A549 (cell line): ENCODE measurements around the gene UNC13C. TPM values are rescaled to one million over a fixed set of nuclear protein-coding genes. Genes with fewer than 3 reads are reported as not detected.

Experiments used
- ATAC-seq, 2 experiments: fragments of 200-7000 bp in 1 of 2; fragments of >200 bp in 1 of 2; cut with Nextera tagmentation in 1 of 2; cut with Tn5 transposase in 1 of 2; 3 replicates each; pipeline versions ENCODE4 v1.8.0 to v1.9.1; 2018 to 2020; ENCODE audit warnings: mild to moderate bottlenecking in 1 of 2, moderate library complexity in 1 of 2
- CTCF ChIA-PET: fragments of 300-600 bp; sonication (Branson Sonifier 250); formaldehyde crosslinking; extraction: SDS; loops from one replicate; lab custom pipeline; 2021; ENCODE audit warnings: antibody characterized with exemption, inconsistent platforms; lab: Yijun Ruan, JAX
- POLR2A ChIA-PET: fragments of 350-600 bp; formaldehyde crosslinking; extraction: SDS; loops from one replicate; lab custom pipeline; 2021; ENCODE audit warnings: antibody characterized with exemption, inconsistent platforms; lab: Yijun Ruan, JAX
- DNase-seq, 2 experiments: peaks; one replicate each; pipeline versions ENCODE4 v3.0.0 to v3.0.0-alpha.2; 2011 to 2016; ENCODE audit warnings: low read depth in 1 of 2, low spot score in 1 of 2
- FAIRE-seq: peaks from 2 replicates; lab custom pipeline; 2011; peaks lifted over from hg19 to GRCh38; lab: Jason Lieb, UNC
- H3K27ac ChIP-seq, 2 experiments: fragments of >200 bp; sonication (Bioruptor Twin); formaldehyde crosslinking; 3 replicates each; pipeline ENCODE4 v1.5.1; 2016 to 2017
- H3K4me1 ChIP-seq: fragments of >200 bp; sonication (Bioruptor Twin); formaldehyde crosslinking; 3 replicates; pipeline ENCODE4 v1.6.1; 2016
- H3K4me2 ChIP-seq: fragments of >200 bp; sonication (Bioruptor Twin); formaldehyde crosslinking; 3 replicates; pipeline ENCODE4 v1.6.1; 2016
- H3K4me3 ChIP-seq: fragments of >200 bp; sonication (Bioruptor Twin); formaldehyde crosslinking; 3 replicates; pipeline ENCODE4 v1.5.1; 2016
- H3K9me3 ChIP-seq: fragments of >200 bp; sonication (Bioruptor Twin); formaldehyde crosslinking; 3 replicates; pipeline ENCODE4 v1.6.1; 2016
- CBX2 ChIP-seq: fragments of 200-600 bp; sonication (generic); IDR thresholded peaks from 2 replicates; pipeline ENCODE4 v1.6.1; 2016; ENCODE audit warnings: low read depth, mild to moderate bottlenecking, borderline replicate concordance
- CBX8 ChIP-seq: fragments of 200-600 bp; sonication (generic); IDR thresholded peaks from 2 replicates; pipeline ENCODE4 v1.6.1; 2016
- FOSB ChIP-seq: fragments of 250-450 bp; sonication (Bioruptor Pico); IDR thresholded peaks from 2 replicates; pipeline ENCODE4 v1.5.0; 2020; ENCODE audit warnings: mild to moderate bottlenecking, moderate library complexity
- FOXS1 ChIP-seq: fragments of 250-450 bp; sonication (Bioruptor Pico); IDR thresholded peaks from 2 replicates; pipeline ENCODE4 v1.5.0; 2020; ENCODE audit warnings: mild to moderate bottlenecking, moderate library complexity
- HOXA7 ChIP-seq: fragments of 250-450 bp; sonication (Bioruptor Pico); IDR thresholded peaks from 2 replicates; pipeline ENCODE4 v1.5.0; 2020; ENCODE audit warnings: mild to moderate bottlenecking, moderate library complexity
- HOXB5 ChIP-seq: fragments of 250-450 bp; sonication (Bioruptor Pico); IDR thresholded peaks from 2 replicates; pipeline ENCODE4 v1.5.0; 2020; ENCODE audit warnings: mild to moderate bottlenecking, moderate library complexity
- JUNB ChIP-seq: fragments of >200 bp; sonication (Bioruptor Twin); formaldehyde crosslinking; IDR thresholded peaks from 2 replicates; pipeline ENCODE4 v1.6.1; 2016
- KDM5A ChIP-seq: fragments of 200-600 bp; sonication (generic); IDR thresholded peaks from 2 replicates; pipeline ENCODE4 v1.6.1; 2016; ENCODE audit warnings: antibody characterized with exemption, mild to moderate bottlenecking
- MAFK ChIP-seq: fragments of 450-650 bp; IDR thresholded peaks from 2 replicates; pipeline ENCODE4 v1.6.1; 2014; ENCODE audit not compliant: partially characterized antibody
- MAZ ChIP-seq: fragments of 150-350 bp; IDR thresholded peaks from 2 replicates; pipeline ENCODE4 v1.6.1; 2014; ENCODE audit warnings: antibody characterized with exemption, low read depth, low read length, borderline replicate concordance
- NPAS2 ChIP-seq: fragments of 250-450 bp; sonication (Bioruptor Pico); IDR thresholded peaks from 2 replicates; pipeline ENCODE4 v1.8.0; 2022; ENCODE audit warnings: mild to moderate bottlenecking, moderate library complexity, borderline replicate concordance
- PHF8 ChIP-seq: fragments of 200-600 bp; sonication (generic); IDR thresholded peaks from 2 replicates; pipeline ENCODE4 v1.6.1; 2016; ENCODE audit warnings: low read depth, mild to moderate bottlenecking, antibody characterized with exemption, moderate library complexity, borderline replicate concordance
- RAD21 ChIP-seq, 2 experiments: fragments of >200 bp in 1 of 2; sonication (Bioruptor Twin) in 1 of 2; formaldehyde crosslinking in 1 of 2; IDR thresholded peaks in 1 of 2; conservative IDR thresholded peaks in 1 of 2; 2 replicates in 1 of 2; 3 replicates in 1 of 2; pipeline ENCODE4 v1.6.1; 2012 to 2018; ENCODE audit warnings: inconsistent platforms in 1 of 2
- RARB ChIP-seq: fragments of 250-450 bp; sonication (Bioruptor Pico); IDR thresholded peaks from 2 replicates; pipeline ENCODE4 v1.8.0; 2021; ENCODE audit warnings: mild to moderate bottlenecking, moderate library complexity
- RCOR1 ChIP-seq: fragments of 150-350 bp; IDR thresholded peaks from 2 replicates; pipeline ENCODE4 v1.6.1; 2014; ENCODE audit warnings: antibody characterized with exemption, low read length, low read depth
- WGBS: methylation state at CpG from one replicate; pipeline ENCODE4 v1.1.6; 2017; ENCODE audit errors: missing lambda C conversion rate; 5-methylcytosine and 5-hydroxymethylcytosine counted together
- polyA plus RNA-seq, 4 experiments: library from polyadenylated mRNA; depleted of rRNA in 3 of 4; stranded (reverse); fragments of >200 nt; fragmentation: RNase III in 1 of 4; extraction: RNeasy Plus Mini Kit Qiagen cat#74134 plus additional on column Dnase treatment in 1 of 4; gene quantifications; 2 replicates in 3 of 4; 3 replicates in 1 of 4; pipeline ENCODE4 v1.2.3, GENCODE V29; 2011 to 2017
- TF ChIP-seq, protein P1 (sequence below): IDR thresholded peaks from 2 replicates; pipeline ENCODE4 v1.6.1; 2012
- TF ChIP-seq, protein P2 (sequence below): fragments of 200-600 bp; sonication (generic); IDR thresholded peaks from 2 replicates; pipeline ENCODE4 v1.6.1; 2016; ENCODE audit warnings: antibody characterized with exemption, mild to moderate bottlenecking, moderate library complexity
- TF ChIP-seq, protein P3 (sequence below): fragments of >200 bp; sonication (Bioruptor Twin); formaldehyde crosslinking; IDR thresholded peaks from 3 replicates; pipeline ENCODE4 v1.6.1; 2016

The UNC13C gene
- polyA plus RNA-seq, 2 of the 4 experiments (the other 2 are of a cell fraction) = 0.01 to 0.04 TPM

DNA sequence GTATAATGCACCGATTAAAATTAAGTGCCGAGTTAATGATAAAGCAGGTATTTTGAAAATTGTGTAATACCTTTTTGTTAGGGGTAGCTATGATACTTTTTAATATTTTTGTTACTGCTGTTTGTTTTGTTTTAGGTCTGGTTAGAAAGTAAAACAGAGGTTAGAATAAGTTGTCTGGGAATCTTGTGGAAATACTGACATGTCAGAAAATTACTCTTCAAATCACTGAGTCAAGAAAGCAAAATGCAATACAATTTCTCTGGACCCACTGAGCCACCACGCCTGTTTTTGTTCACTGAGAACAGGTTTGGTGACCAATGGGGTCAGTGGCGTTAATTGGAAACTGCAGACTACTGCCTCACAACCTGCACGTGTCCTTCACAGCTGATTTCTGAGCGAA lies 601.6 kb downstream of the UNC13C start:
- DNase-seq (no peak), ATAC-seq (no peak), FAIRE-seq (no peak)
- POLR2A ChIA-PET = no interaction called here
- no peaks in the 10 kb centered on the region for H3K9me3 ChIP-seq
- H3K4me1 ChIP-seq = no peaks in the 10 kb centered on the region
- H3K4me2 ChIP-seq = no peak overlapping the region
- no peak overlapping the region for H3K27ac ChIP-seq
- WGBS = 31% methylated on average over 6 of the region's 6 CpGs
- TF ChIP-seq HOXA7 (CRISPR knock-in tag) (no peak), MAFK (peak; percentile 76)
- TF ChIP-seq, all 56 proteins: peak for 1
- no peak overlapping the region for H3K4me3 ChIP-seq
- CTCF ChIA-PET = no interaction called here

DNA sequence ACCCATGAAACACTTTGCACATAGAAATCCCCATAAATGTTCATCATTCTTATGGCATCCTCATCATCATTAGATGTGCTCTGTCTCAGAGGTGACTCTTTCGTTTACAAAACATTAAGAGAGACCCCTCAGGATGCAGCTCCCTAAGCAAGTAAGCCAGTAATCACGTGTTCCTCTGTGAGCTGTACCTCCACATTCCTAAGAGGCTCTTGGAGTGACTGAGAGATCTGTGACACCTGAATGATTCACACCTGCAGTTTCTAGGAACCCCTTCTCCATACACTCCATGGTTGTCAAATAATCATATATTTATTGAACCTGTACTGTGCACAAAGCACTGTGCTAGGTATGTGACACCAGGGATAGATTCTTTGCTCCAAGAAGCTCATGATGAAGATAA lies 602.4 kb downstream of the UNC13C start:
- no peak for FAIRE-seq

DNA sequence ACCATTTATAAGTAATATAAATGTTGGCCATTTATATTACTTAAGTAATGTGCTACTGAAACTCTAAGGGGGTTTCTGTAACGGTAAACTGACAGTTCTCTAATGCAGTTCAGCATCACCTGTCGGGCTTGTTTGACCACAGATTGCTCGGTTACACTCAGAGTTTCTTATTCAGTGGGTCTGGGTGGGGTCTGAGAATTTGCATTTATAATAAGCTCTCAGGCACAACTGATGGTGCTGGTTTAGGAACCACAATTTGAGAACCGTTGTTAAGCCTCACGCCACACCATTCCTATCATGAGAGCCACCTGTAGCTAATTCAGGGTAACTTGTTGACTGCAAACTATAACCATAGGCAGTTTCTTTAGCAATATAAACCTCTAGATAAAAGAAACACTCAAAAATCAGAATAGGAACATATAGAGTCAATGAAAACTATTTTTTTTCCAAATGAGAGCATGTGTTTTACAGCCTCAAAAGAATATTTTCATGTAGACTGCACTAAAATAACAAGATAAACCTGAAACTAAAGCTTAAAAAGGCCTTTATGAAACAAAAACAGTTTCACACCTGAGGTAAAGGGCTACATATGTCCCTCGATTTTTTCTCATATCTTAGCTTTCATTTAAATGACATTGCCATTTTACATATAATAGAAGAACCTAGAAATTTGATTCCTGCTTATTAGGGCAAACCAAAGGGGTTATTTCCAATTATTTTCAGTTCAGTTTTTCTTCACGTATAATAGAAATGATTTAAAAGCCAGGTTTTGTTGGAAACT lies 604.8 kb downstream of the UNC13C start:
- H3K4me1 ChIP-seq = no peaks in the 10 kb centered on the region
- TF ChIP-seq KDM5A (no peak), NPAS2 (CRISPR knock-in tag) (no peak), CBX2 (no peak), RAD21 (conservative IDR thresholded peaks at IDR 0.05 in 1 of 2, IDR thresholded peaks at IDR 0.05 in 1 of 2) (no peak), MAZ (no peak), HOXA7 (CRISPR knock-in tag) (no peak), FOSB (CRISPR knock-in tag) (no peak), RARB (CRISPR knock-in tag) (no peak), FOXS1 (CRISPR knock-in tag) (no peak), PHF8 (no peak), CBX8 (no peak)
- TF ChIP-seq, protein P1, sequence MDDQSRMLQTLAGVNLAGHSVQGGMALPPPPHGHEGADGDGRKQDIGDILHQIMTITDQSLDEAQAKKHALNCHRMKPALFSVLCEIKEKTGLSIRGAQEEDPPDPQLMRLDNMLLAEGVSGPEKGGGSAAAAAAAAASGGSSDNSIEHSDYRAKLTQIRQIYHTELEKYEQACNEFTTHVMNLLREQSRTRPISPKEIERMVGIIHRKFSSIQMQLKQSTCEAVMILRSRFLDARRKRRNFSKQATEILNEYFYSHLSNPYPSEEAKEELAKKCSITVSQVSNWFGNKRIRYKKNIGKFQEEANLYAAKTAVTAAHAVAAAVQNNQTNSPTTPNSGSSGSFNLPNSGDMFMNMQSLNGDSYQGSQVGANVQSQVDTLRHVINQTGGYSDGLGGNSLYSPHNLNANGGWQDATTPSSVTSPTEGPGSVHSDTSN = no peak
- TF ChIP-seq, protein P2, sequence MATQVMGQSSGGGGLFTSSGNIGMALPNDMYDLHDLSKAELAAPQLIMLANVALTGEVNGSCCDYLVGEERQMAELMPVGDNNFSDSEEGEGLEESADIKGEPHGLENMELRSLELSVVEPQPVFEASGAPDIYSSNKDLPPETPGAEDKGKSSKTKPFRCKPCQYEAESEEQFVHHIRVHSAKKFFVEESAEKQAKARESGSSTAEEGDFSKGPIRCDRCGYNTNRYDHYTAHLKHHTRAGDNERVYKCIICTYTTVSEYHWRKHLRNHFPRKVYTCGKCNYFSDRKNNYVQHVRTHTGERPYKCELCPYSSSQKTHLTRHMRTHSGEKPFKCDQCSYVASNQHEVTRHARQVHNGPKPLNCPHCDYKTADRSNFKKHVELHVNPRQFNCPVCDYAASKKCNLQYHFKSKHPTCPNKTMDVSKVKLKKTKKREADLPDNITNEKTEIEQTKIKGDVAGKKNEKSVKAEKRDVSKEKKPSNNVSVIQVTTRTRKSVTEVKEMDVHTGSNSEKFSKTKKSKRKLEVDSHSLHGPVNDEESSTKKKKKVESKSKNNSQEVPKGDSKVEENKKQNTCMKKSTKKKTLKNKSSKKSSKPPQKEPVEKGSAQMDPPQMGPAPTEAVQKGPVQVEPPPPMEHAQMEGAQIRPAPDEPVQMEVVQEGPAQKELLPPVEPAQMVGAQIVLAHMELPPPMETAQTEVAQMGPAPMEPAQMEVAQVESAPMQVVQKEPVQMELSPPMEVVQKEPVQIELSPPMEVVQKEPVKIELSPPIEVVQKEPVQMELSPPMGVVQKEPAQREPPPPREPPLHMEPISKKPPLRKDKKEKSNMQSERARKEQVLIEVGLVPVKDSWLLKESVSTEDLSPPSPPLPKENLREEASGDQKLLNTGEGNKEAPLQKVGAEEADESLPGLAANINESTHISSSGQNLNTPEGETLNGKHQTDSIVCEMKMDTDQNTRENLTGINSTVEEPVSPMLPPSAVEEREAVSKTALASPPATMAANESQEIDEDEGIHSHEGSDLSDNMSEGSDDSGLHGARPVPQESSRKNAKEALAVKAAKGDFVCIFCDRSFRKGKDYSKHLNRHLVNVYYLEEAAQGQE = no peak
- WGBS = 20% methylated on average over 7 of the region's 7 CpGs
- no peak for FAIRE-seq
- H3K27ac ChIP-seq = no peak overlapping the region
- H3K4me3 ChIP-seq = no peak overlapping the region
- CTCF ChIA-PET = no interaction called here
- ATAC-seq = no peak
- H3K9me3 ChIP-seq = no peaks in the 10 kb centered on the region
- DNase-seq = no peak
- H3K4me2 ChIP-seq = no peak overlapping the region
- POLR2A ChIA-PET = no interaction called here

More for the DNA sequence above, 602.4 kb downstream of the UNC13C start:
- WGBS = 0% methylated on average over 2 of the region's 2 CpGs
- DNase-seq (no peak), ATAC-seq (no peak)
- Histone ChIP-seq H3K4me3 (no peak overlapping the region), H3K27ac (no peak overlapping the region), H3K4me1 (no peaks in the 10 kb centered on the region), H3K9me3 (no peaks in the 10 kb centered on the region), H3K4me2 (no peak overlapping the region)
- TF ChIP-seq RARB (CRISPR knock-in tag) = no peak
- TF ChIP-seq, protein P3, sequence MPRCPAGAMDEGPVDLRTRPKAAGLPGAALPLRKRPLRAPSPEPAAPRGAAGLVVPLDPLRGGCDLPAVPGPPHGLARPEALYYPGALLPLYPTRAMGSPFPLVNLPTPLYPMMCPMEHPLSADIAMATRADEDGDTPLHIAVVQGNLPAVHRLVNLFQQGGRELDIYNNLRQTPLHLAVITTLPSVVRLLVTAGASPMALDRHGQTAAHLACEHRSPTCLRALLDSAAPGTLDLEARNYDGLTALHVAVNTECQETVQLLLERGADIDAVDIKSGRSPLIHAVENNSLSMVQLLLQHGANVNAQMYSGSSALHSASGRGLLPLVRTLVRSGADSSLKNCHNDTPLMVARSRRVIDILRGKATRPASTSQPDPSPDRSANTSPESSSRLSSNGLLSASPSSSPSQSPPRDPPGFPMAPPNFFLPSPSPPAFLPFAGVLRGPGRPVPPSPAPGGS = no peak
- TF ChIP-seq RCOR1 = no peak
- no peak for TF ChIP-seq HOXB5 (CRISPR knock-in tag)
- TF ChIP-seq JUNB = no peak
- POLR2A ChIA-PET = no interaction called here
- CTCF ChIA-PET = no interaction called here
